ENCODE measurements around the gene FANCC.

Gene FANCC

GRCh38 chr9:95108777-95109176 is 208.7 kb downstream of the FANCC start:
- DNase-seq (no peak), ATAC-seq (ENCODE audit: insufficient read depth, low read depth) (no peak)
- Histone ChIP-seq H2AFZ (ENCODE audit: low read depth, low read length) (no peak overlapping the region), H4K20me1 (ENCODE audit: insufficient read depth, low read length) (no peaks in the 10 kb centered on the region), H3K79me2 (ENCODE audit: insufficient read depth, low read length) (no peaks in the 10 kb centered on the region), H3K9me3 (ENCODE audit: insufficient read depth, low read length, severe bottlenecking) (no peaks in the 10 kb centered on the region), H3K27ac (ENCODE audit: low read length) (no peak overlapping the region), H3K4me2 (ENCODE audit: insufficient read depth, low read length) (no peak overlapping the region), H3K27me3 (ENCODE audit: insufficient read depth, low read length, poor library complexity) (no peaks in the 10 kb centered on the region), H3K4me3 (ENCODE audit: low read depth in 1 of 2, low read length in 2 of 2) (no peak overlapping the region), H3K36me3 (ENCODE audit: insufficient read depth, low read length) (peaks cover 5% of the 10 kb centered on the region; the same call in 1 of the 2 replicates), H3K9ac (ENCODE audit: low read depth, low read length) (no peak overlapping the region), H3K4me1 (ENCODE audit: insufficient read depth, low read length) (no peaks in the 10 kb centered on the region)
- TF ChIP-seq CTCF (IDR thresholded peaks at IDR 0.05; ENCODE audit: borderline replicate concordance, extremely low read depth, low read length, poor library complexity, severe bottlenecking) (no peak), EZH2 (IDR thresholded peaks at IDR 0.05; ENCODE audit: borderline replicate concordance, low read depth, low read length, severe bottlenecking) (no peak)

- H3K4me1 ChIP-seq (ENCODE audit: insufficient read depth, low read length), result no peaks in the 10 kb centered on the region
- H3K4me3 ChIP-seq (ENCODE audit: low read depth in 1 of 2, low read length in 2 of 2), result no peak overlapping the region
- no peaks in the 10 kb centered on the region for H3K9me3 ChIP-seq (ENCODE audit: insufficient read depth, low read length, severe bottlenecking)
- no peak for ATAC-seq (ENCODE audit: insufficient read depth, low read depth)
- no peaks in the 10 kb centered on the region for H3K27me3 ChIP-seq (ENCODE audit: insufficient read depth, low read length, poor library complexity)
- H3K4me2 ChIP-seq (ENCODE audit: insufficient read depth, low read length), result no peak overlapping the region
- H2AFZ ChIP-seq (ENCODE audit: low read depth, low read length), result no peak overlapping the region
- TF ChIP-seq CTCF (IDR thresholded peaks at IDR 0.05; ENCODE audit: borderline replicate concordance, extremely low read depth, low read length, poor library complexity, severe bottlenecking) (no peak), EZH2 (IDR thresholded peaks at IDR 0.05; ENCODE audit: borderline replicate concordance, low read depth, low read length, severe bottlenecking) (no peak)
- H4K20me1 ChIP-seq (ENCODE audit: insufficient read depth, low read length), result no peaks in the 10 kb centered on the region
- H3K9ac ChIP-seq (ENCODE audit: low read depth, low read length), result no peak overlapping the region
- H3K27ac ChIP-seq (ENCODE audit: low read length), result no peak overlapping the region
- DNase-seq, result no peak
- peaks cover 5% of the 10 kb centered on the region; the same call in 1 of the 2 replicates for H3K36me3 ChIP-seq (ENCODE audit: insufficient read depth, low read length)
- H3K79me2 ChIP-seq (ENCODE audit: insufficient read depth, low read length), result no peaks in the 10 kb centered on the region
Observed at GRCh38 chr9:95107976-95108375, 209.5 kb downstream of the FANCC start.

GRCh38 chr9:95107001-95107749 is 210.3 kb downstream of the FANCC start:
- Histone ChIP-seq H3K27me3 (ENCODE audit: insufficient read depth, low read length, poor library complexity) (no peaks in the 10 kb centered on the region), H3K9ac (ENCODE audit: low read depth, low read length) (no peak overlapping the region), H3K4me3 (ENCODE audit: low read depth in 1 of 2, low read length in 2 of 2) (no peak overlapping the region), H3K36me3 (ENCODE audit: insufficient read depth, low read length) (0 out of 2 replicates have a peak, but pooled peaks cover 3% of the 10 kb centered on the region), H4K20me1 (ENCODE audit: insufficient read depth, low read length) (no peaks in the 10 kb centered on the region), H3K4me2 (ENCODE audit: insufficient read depth, low read length) (no peak overlapping the region), H2AFZ (ENCODE audit: low read depth, low read length) (no peak overlapping the region), H3K27ac (ENCODE audit: low read length) (no peak overlapping the region), H3K9me3 (ENCODE audit: insufficient read depth, low read length, severe bottlenecking) (no peaks in the 10 kb centered on the region), H3K79me2 (ENCODE audit: insufficient read depth, low read length) (no peaks in the 10 kb centered on the region), H3K4me1 (ENCODE audit: insufficient read depth, low read length) (no peaks in the 10 kb centered on the region)
- TF ChIP-seq CTCF (IDR thresholded peaks at IDR 0.05; ENCODE audit: borderline replicate concordance, extremely low read depth, low read length, poor library complexity, severe bottlenecking), result no peak
- TF ChIP-seq EZH2 (IDR thresholded peaks at IDR 0.05; ENCODE audit: borderline replicate concordance, low read depth, low read length, severe bottlenecking), result no peak
- DNase-seq (no peak), ATAC-seq (ENCODE audit: insufficient read depth, low read depth) (no peak)

Measured in DND-41 (cell line).